ENCODE data around the gene USH1C.

The USH1C gene

GRCh38 chr11:17496406-17496805 is 47.8 kb downstream of the USH1C start:
- no peak for DNase-seq

GRCh38 chr11:17494019-17494418 is 50.2 kb downstream of the USH1C start:
- DNase-seq = no peak

- no peak for DNase-seq
Measured at GRCh38 chr11:17490938-17491337, 53.3 kb downstream of the USH1C start.

- no peak for DNase-seq
Measured at GRCh38 chr11:17490232-17490631, 54.0 kb downstream of the USH1C start.

GRCh38 chr11:17489751-17490150 is 54.5 kb downstream of the USH1C start:
- DNase-seq = no peak

- DNase-seq = no peak
Measured at GRCh38 chr11:17488563-17488962, 55.7 kb downstream of the USH1C start.

GRCh38 chr11:17486646-17487045 is 57.6 kb downstream of the USH1C start:
- no peak for DNase-seq

- no peak for DNase-seq
Measured at GRCh38 chr11:17483505-17483904, 60.7 kb downstream of the USH1C start.

- DNase-seq = no peak
Measured at GRCh38 chr11:17481905-17482304, 62.3 kb downstream of the USH1C start.

GRCh38 chr11:17479284-17480214 is 64.7 kb downstream of the USH1C start:
- no peak for DNase-seq

GRCh38 chr11:17478070-17478469 is 66.1 kb downstream of the USH1C start:
- DNase-seq = no peak

GRCh38 chr11:17477361-17477760 is 66.9 kb downstream of the USH1C start:
- DNase-seq = no peak

- no peak for DNase-seq
Measured at GRCh38 chr11:17477084-17477333, 67.2 kb downstream of the USH1C start.

- DNase-seq = peak; percentile 25
Measured at GRCh38 chr11:17476317-17477083, 67.7 kb downstream of the USH1C start, which contains the start of gene ABCC8. ABCC8 (minus strand) TSS chr11:17476845; CDS start chr11:17476776, 69 bp downstream.

GRCh38 chr11:17475666-17476316 is 68.4 kb downstream of the USH1C start:
- peak; percentile 4 for DNase-seq

GRCh38 chr11:17473071-17473744 is 71.0 kb downstream of the USH1C start:
- no peak for DNase-seq

GRCh38 chr11:17472467-17472866 is 71.7 kb downstream of the USH1C start:
- DNase-seq = no peak

GRCh38 chr11:17471501-17471900 is 72.7 kb downstream of the USH1C start:
- DNase-seq = no peak

GRCh38 chr11:17469998-17470397 is 74.2 kb downstream of the USH1C start:
- DNase-seq = no peak

- no peak for DNase-seq
Measured at GRCh38 chr11:17468122-17468521, 76.1 kb downstream of the USH1C start.

GRCh38 chr11:17463546-17464174 is 80.6 kb downstream of the USH1C start:
- DNase-seq = no peak

GRCh38 chr11:17462940-17463339 is 81.3 kb downstream of the USH1C start:
- DNase-seq = no peak

GRCh38 chr11:17460406-17460805 is 83.8 kb downstream of the USH1C start:
- DNase-seq = no peak
